ENCODE results near the gene MXRA7.
A peak's percentile ranks its signal among the peaks of the same experiment; 100 is the strongest.
"Not testable (repeated sequence)": the region's sequence is repeated elsewhere in the genome, so short reads cannot be mapped to it uniquely, and the experiment has no call there.

MXRA7 gene

GRCh38 chr17:76714822-76715495, 4.2 kb upstream of the MXRA7 start:
- peak; percentile 52 for DNase-seq

- DNase-seq: no peak
Measured at GRCh38 chr17:76714336-76714735, 3.6 kb upstream of the MXRA7 start.

DNA sequence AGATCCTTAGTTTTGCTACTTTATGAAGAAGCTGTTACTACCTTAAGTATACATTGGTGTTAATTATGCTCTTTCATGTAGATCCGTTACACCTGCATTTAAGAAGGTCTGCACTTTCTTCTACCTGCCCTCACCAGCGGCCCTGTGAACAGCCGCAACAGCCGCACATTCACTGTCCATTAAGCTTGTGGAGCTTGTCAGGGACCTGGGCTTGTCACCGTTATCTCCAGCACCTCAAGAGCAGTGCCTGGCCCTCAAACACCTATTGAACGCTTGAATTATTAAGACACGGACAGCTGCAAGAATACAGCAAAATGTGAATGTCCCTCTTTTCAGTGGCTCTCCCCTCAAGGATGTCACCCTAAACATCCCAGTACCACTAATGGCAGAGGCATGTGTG, 3.0 kb upstream of the MXRA7 start:
- no peak for DNase-seq

- not testable (repeated sequence) for DNase-seq
Measured at GRCh38 chr17:76712321-76712720, 1.6 kb upstream of the MXRA7 start.

- peak; percentile 61 for DNase-seq
Measured at GRCh38 chr17:76709951-76710862, 558 bp downstream of the MXRA7 start.

DNA sequence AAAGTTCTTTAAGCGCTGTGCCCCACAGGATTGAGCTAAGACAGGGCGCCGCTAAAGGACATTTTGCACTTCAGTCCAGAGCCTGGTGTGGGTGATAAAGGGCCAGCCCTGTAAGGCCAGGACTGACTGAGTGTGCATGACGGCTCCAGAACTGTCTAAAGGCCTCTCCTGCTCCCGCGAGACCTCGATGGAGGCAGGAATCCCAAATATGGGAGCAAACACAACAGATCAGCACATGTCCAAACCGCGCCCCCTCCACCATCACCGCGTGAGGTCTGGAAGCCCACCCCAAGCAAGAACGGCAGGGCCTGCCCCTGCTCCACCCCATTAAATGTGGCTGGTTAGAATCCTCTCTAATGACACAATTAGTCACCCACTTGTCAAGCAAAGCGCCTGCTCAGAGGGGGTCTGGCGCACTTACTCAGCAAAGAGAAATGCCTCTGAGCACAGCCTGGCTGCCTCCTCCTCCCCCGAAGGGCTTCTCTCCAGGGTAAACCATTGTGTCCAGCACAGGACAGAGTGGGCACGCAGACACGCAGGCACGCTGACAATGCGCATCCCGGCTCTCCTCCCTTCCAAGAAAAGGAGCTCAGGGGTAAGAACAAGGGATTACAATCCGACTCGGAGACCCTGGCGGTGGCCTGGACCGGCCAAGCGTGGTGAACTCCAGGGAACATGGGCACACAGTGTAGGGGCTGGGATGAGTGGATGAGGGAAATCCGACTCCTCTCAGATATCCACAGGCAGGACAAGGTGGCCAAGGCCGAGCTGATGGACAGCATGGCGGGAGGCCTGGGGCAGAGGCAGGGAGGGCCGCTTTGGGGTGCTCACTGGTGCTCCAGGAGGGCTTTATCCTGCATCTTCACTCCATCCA, 1.5 kb downstream of the MXRA7 start:
- DNase-seq: peak; percentile 86

DNA sequence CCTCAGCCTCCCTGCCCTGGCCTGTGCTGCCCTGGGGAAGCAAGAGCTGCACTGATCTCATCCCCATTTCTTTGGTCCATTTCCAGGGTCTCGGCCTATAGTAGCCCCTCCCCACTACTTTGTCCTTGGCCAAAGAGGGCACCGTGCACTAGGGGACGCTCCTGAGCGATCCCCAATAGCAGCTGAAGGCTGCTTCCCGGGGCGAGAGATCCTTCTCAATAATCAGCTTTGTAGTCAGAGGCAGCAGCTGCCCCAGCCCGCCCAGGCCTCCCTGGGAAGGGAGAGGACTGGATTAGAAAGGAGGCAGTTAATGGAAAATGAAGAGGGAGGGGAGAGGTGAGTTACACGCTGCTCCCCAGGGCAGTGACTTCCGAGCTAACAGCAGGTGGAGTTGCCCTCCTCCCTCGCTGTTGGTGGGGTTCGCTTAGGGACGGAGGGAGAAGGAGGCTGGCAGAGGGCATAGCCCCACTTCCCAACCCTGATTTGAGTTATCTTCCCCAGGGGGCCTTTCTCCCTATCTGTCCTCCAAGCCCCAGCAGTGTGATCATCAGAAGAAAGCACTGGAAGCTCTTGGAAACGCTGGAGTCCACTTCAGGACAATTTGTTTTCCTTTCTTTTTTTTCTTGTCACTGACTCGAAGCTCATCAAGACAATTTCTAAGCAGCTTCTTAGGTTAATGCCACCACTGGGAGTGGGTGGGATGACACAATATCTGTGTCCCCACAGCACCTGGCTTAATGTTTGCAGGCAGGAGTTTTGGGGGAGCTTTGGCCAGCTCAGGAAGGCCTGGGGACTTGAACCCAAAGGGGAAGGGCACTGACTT, 2.6 kb downstream of the MXRA7 start:
- peak; percentile 83 for DNase-seq

DNA sequence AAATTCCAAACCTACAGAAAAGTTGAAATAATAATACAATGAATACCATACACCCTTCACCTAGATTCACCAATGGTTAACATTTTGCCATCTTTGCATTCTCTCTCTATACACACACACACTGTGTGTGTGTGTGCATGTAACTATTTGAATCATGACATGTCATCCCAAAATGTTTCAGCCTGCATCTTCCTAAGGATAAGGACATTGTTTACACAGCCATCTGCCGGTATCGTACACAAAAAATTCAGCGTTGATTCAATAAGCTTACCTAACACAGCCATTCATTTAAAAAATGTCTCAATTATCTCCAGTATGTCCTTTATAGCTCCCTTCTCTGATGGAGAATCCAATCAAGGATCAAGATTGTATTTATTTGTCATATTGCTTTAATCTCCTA, 3.9 kb downstream of the MXRA7 start:
- no peak for DNase-seq

DNA sequence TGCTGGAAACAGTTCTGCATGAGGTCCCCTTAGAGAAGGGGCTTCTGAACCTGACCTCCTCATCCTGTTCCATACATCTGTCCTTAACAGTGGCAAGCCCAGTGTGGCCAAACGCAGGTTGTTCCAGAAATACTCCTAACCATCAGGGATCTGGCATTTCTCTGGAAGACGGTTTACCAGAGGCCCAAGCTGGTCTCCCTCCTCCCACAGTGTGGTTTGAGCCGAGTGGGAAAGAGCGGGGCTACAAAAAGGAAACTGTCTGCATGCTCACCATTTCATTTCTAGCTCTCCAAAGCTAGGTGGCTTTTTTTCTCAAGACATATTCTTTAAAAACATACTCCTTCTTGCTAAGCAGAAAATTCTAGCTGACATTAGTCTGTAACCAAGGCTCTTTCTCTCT, 6.0 kb downstream of the MXRA7 start:
- no peak for DNase-seq

DNA sequence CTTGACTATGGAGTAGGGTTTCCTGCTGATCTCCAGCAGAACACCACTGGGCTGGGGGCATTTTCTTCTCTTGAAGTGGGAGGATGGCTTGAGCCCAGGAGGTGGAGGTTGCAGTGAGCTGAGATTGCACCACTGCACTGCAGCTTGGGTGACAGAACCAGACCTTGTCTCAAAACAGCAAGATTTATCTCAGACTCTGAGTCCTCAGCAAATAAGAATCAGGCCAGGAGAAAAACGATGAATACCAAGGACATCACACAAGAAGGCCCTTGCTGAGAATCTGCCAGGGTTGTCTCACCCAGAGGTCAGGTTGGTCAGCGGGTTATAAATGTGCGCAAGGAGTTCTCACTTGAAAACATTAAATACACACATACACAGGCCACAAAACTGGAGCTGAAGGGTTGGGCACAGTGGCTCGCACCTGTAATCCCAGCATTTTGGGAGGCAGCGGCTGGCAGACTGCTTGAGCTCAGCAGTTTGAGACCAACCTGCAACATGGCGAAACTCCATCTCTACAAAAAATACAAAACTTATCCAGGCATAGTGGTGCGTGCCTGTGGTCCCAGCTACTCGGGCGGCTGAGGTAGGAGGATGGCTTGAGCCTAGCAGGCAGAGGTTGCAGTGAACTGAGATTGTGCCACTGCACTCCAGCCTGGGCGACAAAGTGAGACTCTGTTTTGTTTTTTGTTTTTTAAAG, 7.7 kb downstream of the MXRA7 start:
- DNase-seq: no peak

DNA sequence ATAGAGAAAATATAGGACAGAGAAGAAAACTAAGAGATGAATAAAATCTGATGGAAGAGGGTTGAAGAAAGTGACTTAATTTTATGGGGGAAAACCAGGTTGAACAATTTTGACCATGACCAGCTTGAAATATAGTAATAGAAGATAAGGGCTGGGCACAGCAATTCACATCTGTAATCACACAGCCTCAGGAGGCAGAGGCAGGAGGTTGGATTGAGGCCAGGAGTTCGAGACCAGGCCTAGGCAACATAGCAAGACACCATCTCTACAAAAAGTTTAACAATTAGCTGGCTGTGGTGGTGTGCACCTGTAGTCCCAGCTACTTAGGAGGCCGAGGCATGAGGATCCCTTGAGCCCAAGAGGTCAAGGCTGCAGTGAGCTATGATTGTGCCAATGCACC, 8.7 kb downstream of the MXRA7 start:
- no peak for DNase-seq

DNA sequence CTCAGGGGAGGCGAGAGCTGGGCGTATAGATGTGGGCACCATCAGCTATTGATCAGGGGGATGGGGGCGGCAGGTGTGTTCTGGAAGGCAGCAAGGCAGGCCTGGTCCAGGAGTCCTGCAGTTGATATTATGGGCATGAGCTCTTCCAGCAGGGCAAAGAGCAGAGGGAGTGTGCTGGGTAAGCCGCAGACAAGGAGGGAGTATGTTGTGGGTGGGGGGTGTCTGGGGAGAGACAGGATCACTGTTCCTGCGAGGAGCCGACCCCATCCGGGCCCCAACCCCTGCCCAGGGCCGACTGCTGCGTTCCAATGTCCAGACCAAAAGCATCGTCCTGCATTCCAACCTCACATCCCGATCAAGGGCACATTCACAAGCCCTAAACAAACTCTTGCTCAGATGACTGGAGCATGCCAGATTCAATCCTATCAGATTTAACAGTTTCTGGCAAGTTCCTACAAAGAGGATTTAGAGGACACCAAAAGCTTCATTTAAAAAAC, 9.2 kb downstream of the MXRA7 start:
- peak; percentile 64 for DNase-seq

GRCh38 chr17:76700617-76701470, 9.9 kb downstream of the MXRA7 start:
- peak; percentile 74 for DNase-seq

GRCh38 chr17:76700270-76700616, 10.5 kb downstream of the MXRA7 start:
- DNase-seq: no peak

GRCh38 chr17:76698466-76698977, 12.2 kb downstream of the MXRA7 start:
- DNase-seq: not testable (repeated sequence)

DNA sequence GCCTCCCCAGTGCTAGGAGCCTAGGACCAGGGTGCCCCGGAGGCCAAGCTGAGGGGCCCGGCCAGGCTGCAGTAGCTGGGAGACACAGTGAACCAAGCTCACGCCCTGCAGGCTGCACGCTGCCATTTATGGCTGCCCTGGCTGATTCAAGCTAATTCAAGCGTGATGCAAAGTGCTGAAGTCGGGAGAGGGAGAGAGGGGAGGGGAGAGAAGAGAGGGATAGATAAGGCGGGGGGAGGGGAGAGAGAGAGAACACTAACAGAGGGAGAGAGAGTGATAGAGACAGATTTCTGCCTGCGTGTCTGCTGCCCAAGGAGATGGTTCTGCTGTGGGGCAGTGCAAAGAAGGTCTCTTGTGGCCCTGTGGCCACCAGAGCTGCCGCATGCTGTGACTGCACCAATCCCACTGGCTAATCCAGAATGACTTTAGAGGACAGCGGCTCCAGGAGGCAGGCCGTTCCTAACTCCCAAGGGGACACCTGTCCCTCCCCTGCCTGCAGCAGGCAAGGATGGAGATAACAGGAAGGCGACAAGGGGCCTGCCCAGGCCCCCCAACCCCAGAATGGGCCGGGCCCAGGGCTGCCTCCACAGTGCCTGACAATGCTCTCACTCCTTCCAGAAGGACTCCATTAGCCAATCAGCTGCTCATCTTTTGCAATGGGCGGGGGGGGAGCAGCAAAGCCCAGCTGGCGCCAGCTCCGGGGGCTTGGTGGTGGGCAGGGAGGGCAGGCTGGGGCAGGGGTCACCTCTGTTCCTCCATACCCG, 12.9 kb downstream of the MXRA7 start:
- peak; percentile 90 for DNase-seq

DNA sequence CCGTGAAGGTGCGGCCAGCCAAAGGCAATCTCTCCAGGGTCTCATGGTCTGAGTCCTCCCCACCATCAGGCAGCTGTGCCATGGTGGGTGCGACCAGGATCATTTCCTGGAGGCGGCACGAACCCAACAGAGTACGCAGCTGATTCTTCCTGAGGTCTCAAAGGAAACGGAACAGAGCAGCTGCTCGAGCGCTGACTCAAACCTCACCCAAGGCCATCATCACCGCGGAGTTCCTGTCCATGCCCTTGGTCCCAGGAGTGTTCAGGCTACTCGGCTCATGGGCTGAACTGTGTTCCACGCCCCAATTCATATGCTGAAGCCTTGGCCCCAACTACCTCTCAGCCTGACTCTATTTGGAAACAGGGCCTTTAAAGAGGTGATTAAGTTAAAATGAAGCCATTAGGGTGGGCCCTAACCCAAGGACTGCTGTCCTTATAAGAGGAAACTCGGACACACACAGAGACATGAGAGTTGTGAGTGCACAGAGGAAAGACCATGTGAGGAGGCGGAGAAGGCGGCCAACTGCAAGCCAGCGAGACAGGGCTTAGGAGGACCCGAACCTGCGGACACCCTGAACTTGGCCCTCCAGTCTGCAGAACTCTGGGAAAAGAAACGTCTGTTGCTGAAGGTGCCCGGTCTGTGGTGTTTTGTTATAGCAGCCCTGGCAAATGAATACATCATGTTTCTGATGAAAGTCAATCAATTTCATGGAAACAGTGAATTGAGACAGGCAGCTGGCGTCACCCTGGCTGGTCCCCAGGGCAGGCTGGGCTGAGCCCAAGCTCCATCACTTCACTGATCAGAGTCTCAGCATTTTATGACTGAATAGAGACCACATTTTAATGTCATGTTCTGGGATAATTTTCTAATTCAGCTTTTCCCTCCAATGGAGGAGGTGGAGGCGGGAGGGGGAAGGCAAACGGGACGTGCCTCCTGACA, 13.7 kb downstream of the MXRA7 start:
- DNase-seq: no peak

Measured in retina (tissue), 1 donor.